ENCODE results near the gene PPFIBP2. TPM values are rescaled to one million over a fixed set of nuclear protein-coding genes. Genes with fewer than 3 reads are reported as not detected.

The PPFIBP2 gene
- total RNA-seq, 1 experiment from 2014 or later: 5.7 TPM

GRCh38 chr11:7484131-7484530 is 29.7 kb upstream of the PPFIBP2 start:
- no peak overlapping the region for H3K27ac ChIP-seq (ENCODE audit: low read depth, low read length)
- ChIA-PET POLR2A (no interaction called here), CTCF (no interaction called here), RAD21 (ENCODE audit: low non-redundant PET in 1 of 2, low total read pairs in 2 of 2, uncharacterized antibody in 2 of 2, unreplicated experiment in 2 of 2) (no interaction called here)
- H3K36me3 ChIP-seq (ENCODE audit: control insufficient read depth in 1 of 2, insufficient read depth in 2 of 2, low read length in 2 of 2): no peaks in the 10 kb centered on the region
- DNase-seq (ENCODE audit: low read depth, low spot score): no peak
- BruUV-seq (replicated peaks): no TSS peak
- intact Hi-C loops (cut with micrococcal nuclease): no loop called here
- H3K79me2 ChIP-seq (ENCODE audit: insufficient read depth, low read length): no peaks in the 10 kb centered on the region
- no peaks in the 10 kb centered on the region for H3K9me2 ChIP-seq (ENCODE audit: insufficient read depth)
- TF ChIP-seq REST (IDR thresholded peaks at IDR 0.05; ENCODE audit: low read depth) (no peak), FOSL1 (IDR thresholded peaks at IDR 0.05; ENCODE audit: low read depth) (no peak), YY1 (IDR thresholded peaks at IDR 0.05; ENCODE audit: extremely low read depth, insufficient replicate concordance, low read depth, low read length) (no peak), ZFX (IDR thresholded peaks at IDR 0.05) (no peak), ZNF274 (IDR thresholded peaks at IDR 0.05; ENCODE audit: low read depth, low read length) (no peak)
- ATAC-seq: no peak
- no peaks in the 10 kb centered on the region for H3K9me3 ChIP-seq (ENCODE audit: control insufficient read depth in 1 of 2, insufficient read depth in 1 of 2, low read depth in 1 of 2, low read length in 2 of 2)
- H3K9ac ChIP-seq (ENCODE audit: low read length): no peak overlapping the region
- H3K4me2 ChIP-seq (ENCODE audit: low read length): no peak overlapping the region
- H3K27me3 ChIP-seq (ENCODE audit: insufficient read depth, low read length): peaks cover 30% of the 10 kb centered on the region
- H2AFZ ChIP-seq (ENCODE audit: low read depth, low read length, poor library complexity, severe bottlenecking): no peak overlapping the region
- H3K4me1 ChIP-seq (ENCODE audit: control insufficient read depth in 1 of 2, insufficient read depth in 2 of 2, low read length in 2 of 2): no peaks in the 10 kb centered on the region
- H3K4me3 ChIP-seq (replicated peaks in 1 of 2; ENCODE audit: low read depth in 1 of 2, low read length in 2 of 2): no peak overlapping the region
- H4K20me1 ChIP-seq (ENCODE audit: insufficient read depth): no peaks in the 10 kb centered on the region

GRCh38 chr11:7484645-7485044 is 29.2 kb upstream of the PPFIBP2 start:
- no peak overlapping the region for H3K4me2 ChIP-seq (ENCODE audit: low read length)
- DNase-seq (ENCODE audit: low read depth, low spot score): no peak
- POLR2A ChIA-PET: no interaction called here
- intact Hi-C loops (cut with micrococcal nuclease): no loop called here
- H3K27me3 ChIP-seq (ENCODE audit: insufficient read depth, low read length): peaks cover 34% of the 10 kb centered on the region
- no peaks in the 10 kb centered on the region for H3K4me1 ChIP-seq (ENCODE audit: control insufficient read depth in 1 of 2, insufficient read depth in 2 of 2, low read length in 2 of 2)
- H2AFZ ChIP-seq (ENCODE audit: low read depth, low read length, poor library complexity, severe bottlenecking): no peak overlapping the region
- ATAC-seq: no peak
- TF ChIP-seq REST (IDR thresholded peaks at IDR 0.05; ENCODE audit: low read depth): no peak
- no peak for TF ChIP-seq EZH2phosphoT487 (IDR thresholded peaks at IDR 0.05; ENCODE audit: borderline replicate concordance)
- TF ChIP-seq POLR2AphosphoS5 (IDR thresholded peaks at IDR 0.05; ENCODE audit: low read depth, low read length): no peak
- no peak for TF ChIP-seq ELF1 (IDR thresholded peaks at IDR 0.05; ENCODE audit: borderline replicate concordance, low read depth)
- TF ChIP-seq CEBPB (IDR thresholded peaks at IDR 0.05; ENCODE audit: low read depth): no peak
- TF ChIP-seq ATF3 (IDR thresholded peaks at IDR 0.05): no peak
- no peak for TF ChIP-seq TCF7L2 (IDR thresholded peaks at IDR 0.05; ENCODE audit: borderline replicate concordance, extremely low read depth, insufficient read depth, insufficient read length)
- no peak for TF ChIP-seq POLR2A (IDR thresholded peaks at IDR 0.05; ENCODE audit: borderline replicate concordance, extremely low read depth, insufficient read depth, insufficient read length)
- TF ChIP-seq SRF (IDR thresholded peaks at IDR 0.05; ENCODE audit: low read depth): no peak
- no peak for TF ChIP-seq YY1 (IDR thresholded peaks at IDR 0.05; ENCODE audit: extremely low read depth, insufficient replicate concordance, low read depth, low read length)
- TF ChIP-seq EZH2 (IDR thresholded peaks at IDR 0.05): no peak
- no peak for TF ChIP-seq EGR1 (IDR thresholded peaks at IDR 0.05; ENCODE audit: low read depth)
- H3K27ac ChIP-seq (ENCODE audit: low read depth, low read length): no peak overlapping the region
- no peak overlapping the region for H3K4me3 ChIP-seq (replicated peaks in 1 of 2; ENCODE audit: low read depth in 1 of 2, low read length in 2 of 2)
- RAD21 ChIA-PET (ENCODE audit: low non-redundant PET in 1 of 2, low total read pairs in 2 of 2, uncharacterized antibody in 2 of 2, unreplicated experiment in 2 of 2): no interaction called here
- no peaks in the 10 kb centered on the region for H3K9me3 ChIP-seq (ENCODE audit: control insufficient read depth in 1 of 2, insufficient read depth in 1 of 2, low read depth in 1 of 2, low read length in 2 of 2)
- no peak overlapping the region for H3K9ac ChIP-seq (ENCODE audit: low read length)
- CTCF ChIA-PET: no interaction called here
- no TSS peak for BruUV-seq (replicated peaks)
- H3K79me2 ChIP-seq (ENCODE audit: insufficient read depth, low read length): no peaks in the 10 kb centered on the region
- no peaks in the 10 kb centered on the region for H4K20me1 ChIP-seq (ENCODE audit: insufficient read depth)
- no peaks in the 10 kb centered on the region for H3K36me3 ChIP-seq (ENCODE audit: control insufficient read depth in 1 of 2, insufficient read depth in 2 of 2, low read length in 2 of 2)
- H3K9me2 ChIP-seq (ENCODE audit: insufficient read depth): no peaks in the 10 kb centered on the region

All from HCT116 (cell line).